NCI-H2107 (cell line): ENCODE data around the gene EPOP.

Experiments used
- DNase-seq: peaks from one replicate; lab custom pipeline; 2025; lab: John Stamatoyannopoulos, UW

Gene EPOP

DNA sequence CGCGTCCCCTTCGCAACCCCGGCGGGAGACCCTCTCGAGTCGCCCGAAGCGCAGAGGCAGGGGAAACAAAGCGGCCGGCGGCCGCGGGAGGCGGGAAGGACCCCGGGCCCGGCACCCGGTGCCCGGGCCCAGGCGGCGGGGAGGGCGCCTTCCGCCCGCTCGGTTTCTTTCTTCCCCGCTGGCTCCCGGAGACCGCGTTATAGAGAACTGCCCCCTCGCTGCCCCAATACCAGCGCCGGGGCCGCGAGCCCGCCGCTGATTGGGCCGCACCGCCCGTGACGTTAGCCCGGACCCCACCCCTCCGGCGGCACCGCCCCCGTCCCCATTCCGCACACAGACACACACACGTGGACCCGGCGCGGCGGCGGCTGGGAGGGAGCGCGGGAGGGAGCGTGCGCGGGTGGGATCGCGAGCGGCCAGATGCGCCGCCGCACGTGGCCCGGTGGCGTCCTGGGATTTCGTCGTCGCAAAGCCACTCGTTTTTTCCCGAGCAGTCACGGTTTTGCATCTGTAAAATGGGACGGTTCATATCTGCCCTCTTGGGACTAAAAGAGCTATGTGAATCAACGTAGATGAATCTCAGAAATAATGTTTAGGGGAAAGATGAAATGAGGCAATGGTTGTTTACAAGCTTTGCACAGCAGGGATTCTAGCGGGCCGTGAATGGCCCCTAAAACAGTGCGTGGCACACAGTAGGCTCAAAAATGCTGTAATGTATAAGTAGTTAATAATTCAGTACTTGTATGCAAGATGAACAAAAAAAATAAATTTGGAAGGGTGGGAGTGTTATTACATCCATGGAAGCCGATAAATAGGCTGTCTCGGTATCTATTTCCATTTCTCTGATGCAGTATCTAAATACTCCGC, at the start of gene EPOP:
EPOP (minus strand) TSS at position 209 of the 867 bp plus-strand sequence. CDS start 462 bp downstream, outside the sequence.
- DNase-seq, result peak; percentile 76

GRCh38 chr17:38721802-38722201, 47.0 kb upstream of the EPOP start:
- DNase-seq, result no peak

GRCh38 chr17:38720941-38721340, 46.2 kb upstream of the EPOP start:
- DNase-seq, result no peak

DNA sequence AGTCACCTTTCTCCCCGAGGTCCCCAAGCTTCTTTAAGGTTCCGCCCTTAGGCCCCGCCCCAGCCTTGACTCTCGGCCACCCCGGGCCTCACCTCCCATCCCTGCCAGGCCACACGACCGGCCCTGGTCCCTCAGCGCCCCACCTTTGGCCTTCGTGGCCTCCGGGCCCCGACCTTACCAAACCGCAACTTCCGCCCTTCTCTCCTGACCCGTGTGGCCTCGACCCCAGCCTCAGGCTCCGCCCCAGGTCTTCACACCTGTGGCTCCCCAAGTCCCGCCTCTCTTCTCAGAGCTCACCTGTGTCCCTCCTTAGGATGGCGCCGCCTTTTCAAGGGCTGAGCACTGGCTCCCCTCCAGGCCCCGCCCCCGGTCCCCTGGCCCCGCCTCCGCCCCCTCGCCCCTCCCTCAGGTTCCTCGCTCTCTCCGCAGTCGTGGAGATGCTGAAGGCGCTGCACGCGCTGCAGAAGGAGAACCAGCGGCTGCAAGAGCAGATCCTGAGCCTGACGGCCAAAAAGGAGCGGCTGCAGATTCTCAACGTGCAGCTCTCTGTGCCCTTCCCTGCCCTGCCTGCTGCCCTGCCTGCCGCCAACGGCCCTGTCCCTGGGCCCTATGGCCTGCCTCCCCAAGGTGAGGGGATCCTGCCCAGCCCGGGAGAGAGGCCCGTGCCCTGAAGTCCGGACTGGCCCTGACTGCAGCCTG, 45.3 kb upstream of the EPOP start:
- no peak for DNase-seq

GRCh38 chr17:38719289-38719942, 44.7 kb upstream of the EPOP start:
- DNase-seq, result no peak

GRCh38 chr17:38717139-38717745, 42.5 kb upstream of the EPOP start:
- no peak for DNase-seq

DNA sequence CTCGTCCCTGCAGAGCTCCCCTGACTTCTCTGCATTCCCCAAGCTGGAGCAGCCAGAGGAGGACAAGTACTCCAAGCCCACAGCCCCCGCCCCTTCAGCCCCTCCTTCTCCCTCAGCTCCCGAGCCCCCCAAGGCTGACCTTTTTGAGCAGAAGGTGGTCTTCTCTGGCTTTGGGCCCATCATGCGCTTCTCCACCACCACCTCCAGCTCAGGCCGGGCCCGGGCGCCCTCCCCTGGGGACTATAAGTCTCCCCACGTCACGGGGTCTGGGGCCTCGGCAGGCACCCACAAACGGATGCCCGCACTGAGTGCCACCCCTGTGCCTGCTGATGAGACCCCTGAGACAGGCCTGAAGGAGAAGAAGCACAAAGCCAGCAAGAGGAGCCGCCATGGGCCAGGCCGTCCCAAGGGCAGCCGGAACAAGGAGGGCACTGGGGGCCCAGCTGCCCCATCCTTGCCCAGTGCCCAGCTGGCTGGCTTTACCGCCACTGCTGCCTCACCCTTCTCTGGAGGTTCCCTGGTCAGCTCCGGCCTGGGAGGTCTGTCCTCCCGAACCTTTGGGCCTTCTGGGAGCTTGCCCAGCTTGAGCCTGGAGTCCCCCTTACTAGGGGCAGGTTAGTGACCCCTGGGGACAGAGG, 41.7 kb upstream of the EPOP start:
- DNase-seq, result no peak

GRCh38 chr17:38715216-38715943, 40.6 kb upstream of the EPOP start:
- DNase-seq, result no peak

GRCh38 chr17:38713456-38714075, 38.8 kb upstream of the EPOP start:
- no peak for DNase-seq

DNA sequence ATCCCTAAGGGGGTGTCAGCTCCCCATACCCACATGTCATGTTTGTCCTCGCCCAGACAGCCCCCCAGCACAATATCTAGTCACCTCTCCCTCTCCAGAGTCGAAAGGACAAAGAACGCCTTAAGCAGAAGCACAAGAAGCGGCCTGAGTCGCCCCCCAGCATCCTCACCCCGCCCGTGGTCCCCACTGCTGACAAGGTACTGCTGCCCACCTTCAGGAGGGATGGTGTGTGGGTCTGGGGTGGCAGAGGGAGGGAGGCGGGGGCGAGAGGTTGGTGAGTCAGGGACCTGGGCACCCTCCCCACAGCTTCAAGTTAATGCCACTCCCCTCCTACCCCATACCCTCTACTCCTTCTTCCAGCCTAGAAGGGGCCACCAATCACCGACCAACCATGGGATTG, 37.8 kb upstream of the EPOP start:
- DNase-seq, result no peak

- no peak for DNase-seq
Observed at GRCh38 chr17:38711792-38712571, 37.2 kb upstream of the EPOP start.

- no peak for DNase-seq
Observed at GRCh38 chr17:38710985-38711384, 36.2 kb upstream of the EPOP start.

DNA sequence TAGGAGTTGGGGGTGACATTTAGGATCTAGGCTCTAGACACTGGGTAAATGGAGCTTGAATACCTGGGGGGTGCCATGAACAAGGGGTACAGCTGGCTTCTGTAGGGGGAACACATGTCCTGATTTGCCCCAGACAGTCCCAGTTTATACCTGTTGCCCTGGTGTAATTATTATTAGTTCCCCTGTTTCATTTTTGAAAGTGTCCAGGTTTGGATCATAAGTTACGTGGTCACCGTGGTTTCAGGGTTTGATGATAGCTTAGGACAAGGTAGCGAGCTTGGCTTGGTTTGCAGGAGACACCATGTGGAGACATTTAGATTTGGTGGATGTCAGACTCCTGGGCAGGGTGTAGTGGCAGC, 35.8 kb upstream of the EPOP start:
- DNase-seq, result no peak

DNA sequence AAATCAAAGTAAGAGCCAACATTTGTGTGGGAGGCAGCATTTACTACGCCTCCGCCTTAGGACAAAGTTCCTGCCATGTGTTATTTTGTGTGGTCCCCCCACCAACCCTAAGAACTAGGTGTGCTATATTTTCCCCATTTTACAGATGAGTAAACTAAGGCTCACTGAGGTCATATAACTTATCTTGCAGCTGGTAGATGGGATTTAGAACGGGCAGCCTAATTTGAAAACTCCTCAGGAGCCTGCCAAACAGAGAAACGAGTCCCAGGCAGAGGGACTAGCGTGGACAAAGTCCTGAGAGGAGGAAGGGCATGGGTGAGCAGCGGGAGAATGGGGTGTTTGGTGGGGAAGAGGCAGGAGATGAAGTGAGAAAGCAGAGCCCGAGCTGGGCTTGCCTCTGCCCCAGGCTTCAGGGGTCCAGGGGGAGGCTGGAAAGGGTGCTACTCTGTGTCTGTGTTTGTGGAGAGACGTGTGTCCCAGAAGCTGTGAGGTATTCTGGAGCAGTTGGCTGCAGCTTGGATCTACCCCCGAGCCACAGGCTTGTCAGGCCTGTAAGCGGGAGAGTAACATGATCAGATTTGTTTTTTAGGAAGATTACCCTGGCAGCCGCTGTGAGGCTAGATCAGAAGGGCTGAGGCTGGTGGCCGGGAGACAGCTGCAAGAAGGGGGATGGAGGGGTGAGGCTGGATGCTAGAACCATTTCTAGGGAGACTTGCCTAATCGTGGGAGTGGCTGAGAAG, 35.3 kb upstream of the EPOP start:
- no peak for DNase-seq

DNA sequence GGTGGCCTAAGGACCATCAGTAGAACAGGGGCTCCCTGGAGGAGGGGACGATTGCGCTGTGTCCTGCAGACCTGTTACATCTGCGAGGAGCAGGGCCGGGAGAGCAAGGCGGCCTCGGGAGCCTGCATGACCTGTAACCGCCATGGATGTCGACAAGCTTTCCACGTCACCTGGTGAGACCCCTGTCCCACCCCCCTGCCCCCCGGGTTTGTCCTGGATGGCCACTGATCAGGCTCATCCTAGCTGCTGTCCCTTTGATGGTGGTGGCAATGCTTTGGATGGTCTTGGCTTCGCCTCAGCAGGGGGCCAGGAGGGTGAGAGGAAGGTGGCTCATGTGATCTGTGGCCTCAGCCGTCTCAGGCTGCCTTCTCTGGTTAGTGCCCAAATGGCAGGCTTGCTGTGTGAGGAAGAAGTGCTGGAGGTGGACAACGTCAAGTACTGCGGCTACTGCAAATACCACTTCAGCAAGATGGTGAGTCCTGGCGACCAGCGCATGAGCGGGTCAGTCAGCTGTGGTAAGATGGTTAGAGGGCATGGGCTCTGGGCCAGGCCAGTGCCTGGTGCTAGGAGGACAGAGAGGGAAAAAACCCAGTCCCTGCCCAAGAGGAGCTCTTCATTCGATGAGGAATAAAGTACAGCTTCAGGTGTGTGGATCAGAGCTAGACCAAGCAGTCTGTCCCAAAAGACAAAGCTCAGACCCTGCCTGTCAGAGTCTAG, 34.5 kb upstream of the EPOP start:
- no peak for DNase-seq

- no peak for DNase-seq
Observed at GRCh38 chr17:38707678-38708351, 33.1 kb upstream of the EPOP start.

GRCh38 chr17:38706505-38707216, 31.9 kb upstream of the EPOP start:
- no peak for DNase-seq
